Stimulated activated naive B cell treated with anti-CD40 and anti-IgM and Interleukin-4, amounts not matched to agents 10 μg/mL and 1 μg/mL and 100 μg/mL, for 72 hours (primary cell): ENCODE measurements around the gene ABCC5.

Experiments used
- ATAC-seq, 2 donors: fragments of 150-1000 bp; cut with Tn5 transposase; replicated peaks; 2 replicates each; pipeline ENCODE4 v1.10.0; 2021; ENCODE audit warnings: moderate library complexity in 1 of 2
- DNase-seq: peaks from one replicate; pipeline ENCODE4 v3.0.0; 2021
- H3K27ac Mint-ChIP-seq: one replicate; pipeline ENCODE4 v1.8.0; 2022; ENCODE audit warnings: mild to moderate bottlenecking, mixed read lengths
- H3K27me3 Mint-ChIP-seq, 2 donors: one replicate each; pipeline ENCODE4 v1.8.0; 2022; ENCODE audit warnings: mixed read lengths in 2 of 2
- H3K36me3 Mint-ChIP-seq, 2 donors: one replicate each; pipeline ENCODE4 v1.8.0; 2022; ENCODE audit warnings: mixed read lengths in 2 of 2, mild to moderate bottlenecking in 1 of 2
- H3K4me1 Mint-ChIP-seq, 2 donors: one replicate each; pipeline ENCODE4 v1.8.0; 2022; ENCODE audit warnings: mixed read lengths in 2 of 2, mild to moderate bottlenecking in 1 of 2
- H3K4me3 Mint-ChIP-seq, 2 donors: one replicate each; pipeline ENCODE4 v1.8.0; 2022; ENCODE audit warnings: mild to moderate bottlenecking in 2 of 2, mixed read lengths in 2 of 2, moderate library complexity in 1 of 2
- H3K9me3 Mint-ChIP-seq, 2 donors: one replicate each; pipeline ENCODE4 v1.8.0; 2022; ENCODE audit warnings: mixed read lengths in 2 of 2, mild to moderate bottlenecking in 1 of 2

ABCC5 gene

DNA sequence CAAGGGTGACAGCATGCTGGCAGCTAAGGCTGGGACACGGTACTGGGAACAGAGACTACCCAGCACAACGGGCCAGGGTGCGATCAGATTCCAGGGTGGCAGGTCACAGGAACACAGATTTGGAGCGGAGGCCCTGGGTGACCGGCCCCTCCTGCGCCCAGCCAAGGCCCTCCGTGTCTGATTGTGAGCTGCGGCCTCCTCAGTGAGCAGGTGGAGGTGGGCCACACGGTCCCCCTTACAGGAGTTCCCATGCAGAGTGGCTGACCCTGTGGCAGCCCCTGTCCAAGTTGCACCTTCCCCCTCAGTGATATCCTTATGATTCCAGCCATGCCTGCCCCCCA lies 104.1 kb downstream of the ABCC5 start:
- Mint-ChIP-seq H3K36me3 (no peaks in the 10 kb centered on the region), H3K9me3 (no peaks in the 10 kb centered on the region), H3K27ac (no peak overlapping the region), H3K27me3 (peaks cover 7% of the 10 kb centered on the region in 2 donors), H3K4me1 (no peaks in the 10 kb centered on the region), H3K4me3 (no peak overlapping the region)
- DNase-seq (no peak), ATAC-seq (no peak)

DNA sequence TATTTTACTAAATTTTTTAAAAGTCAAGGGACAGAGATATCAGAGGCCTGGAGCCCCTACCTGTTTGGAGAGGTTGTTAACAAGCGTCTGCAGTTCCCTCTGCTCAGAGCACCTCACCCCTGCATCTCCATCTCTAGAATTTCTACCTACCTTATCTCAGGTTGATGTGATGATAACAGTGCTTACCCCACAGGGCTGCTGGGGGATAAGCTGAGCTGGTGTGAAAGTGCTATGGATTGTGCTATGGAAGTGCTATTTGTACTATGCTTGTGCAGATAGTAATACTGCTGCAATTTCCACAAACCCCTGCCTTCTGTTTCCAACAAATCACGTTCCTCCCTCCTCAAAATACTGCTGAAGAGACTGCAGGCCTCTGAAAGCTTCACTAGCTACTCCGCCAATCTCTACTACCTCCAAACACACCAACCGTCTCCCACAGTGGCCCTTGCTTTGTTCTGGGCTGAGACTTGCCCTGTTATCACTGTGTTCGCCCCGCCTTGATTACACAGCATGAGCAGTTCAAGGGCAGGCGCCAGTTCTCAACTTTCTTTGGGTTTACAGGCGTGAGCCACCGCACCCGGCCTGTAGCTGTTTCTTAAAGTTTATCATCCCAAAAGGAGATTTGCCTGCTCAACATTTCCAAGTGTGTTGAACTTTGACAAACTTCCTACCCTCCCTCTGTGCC lies 104.6 kb downstream of the ABCC5 start:
- Mint-ChIP-seq H3K36me3 (no peaks in the 10 kb centered on the region), H3K4me1 (no peaks in the 10 kb centered on the region), H3K27ac (no peak overlapping the region), H3K4me3 (no peak overlapping the region), H3K9me3 (no peaks in the 10 kb centered on the region), H3K27me3 (peaks cover 7% of the 10 kb centered on the region in 2 donors)
- no peak for DNase-seq
- ATAC-seq: no peak

DNA sequence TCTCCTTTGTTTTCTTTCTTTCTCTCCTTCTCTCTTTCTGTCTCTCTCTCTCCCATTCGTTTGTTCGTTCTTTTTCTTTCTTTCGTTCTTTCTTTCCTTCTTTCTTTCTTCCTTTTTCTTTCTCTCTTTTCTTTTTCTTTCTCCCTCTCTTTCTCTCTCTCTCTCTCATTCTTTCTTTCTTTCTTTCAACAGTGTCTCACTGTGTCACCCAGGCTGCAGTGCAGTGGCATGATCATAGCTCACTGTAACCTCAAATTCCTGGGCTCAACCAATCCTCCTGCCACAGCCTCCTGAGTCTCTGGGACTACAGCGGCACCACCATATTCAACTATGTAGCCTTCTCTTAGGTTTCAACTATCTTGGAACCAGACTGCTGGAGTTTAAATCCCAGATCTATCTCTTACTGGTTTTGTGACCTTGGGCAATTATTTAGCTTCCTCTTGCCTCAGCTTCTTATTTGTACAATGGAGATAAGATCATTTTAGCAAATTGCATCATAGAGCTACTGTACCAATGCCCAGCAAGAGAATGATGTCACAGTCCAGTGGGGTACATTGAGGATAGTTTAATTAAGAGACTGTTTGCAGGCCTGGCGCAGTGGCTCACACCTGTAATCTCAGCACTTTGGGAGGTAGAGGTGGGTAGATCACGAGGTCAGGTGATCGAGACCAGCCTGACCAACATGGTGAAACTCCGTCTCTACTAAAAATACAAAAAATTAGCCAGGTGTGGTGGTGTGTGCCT lies 105.7 kb downstream of the ABCC5 start:
- Mint-ChIP-seq H3K36me3 (no peaks in the 10 kb centered on the region), H3K27ac (no peak overlapping the region), H3K27me3 (peaks cover 11 to 12% of the 10 kb centered on the region in 2 donors), H3K4me3 (no peak overlapping the region), H3K9me3 (no peaks in the 10 kb centered on the region), H3K4me1 (no peaks in the 10 kb centered on the region)
- ATAC-seq: no peak
- DNase-seq: no peak

DNA sequence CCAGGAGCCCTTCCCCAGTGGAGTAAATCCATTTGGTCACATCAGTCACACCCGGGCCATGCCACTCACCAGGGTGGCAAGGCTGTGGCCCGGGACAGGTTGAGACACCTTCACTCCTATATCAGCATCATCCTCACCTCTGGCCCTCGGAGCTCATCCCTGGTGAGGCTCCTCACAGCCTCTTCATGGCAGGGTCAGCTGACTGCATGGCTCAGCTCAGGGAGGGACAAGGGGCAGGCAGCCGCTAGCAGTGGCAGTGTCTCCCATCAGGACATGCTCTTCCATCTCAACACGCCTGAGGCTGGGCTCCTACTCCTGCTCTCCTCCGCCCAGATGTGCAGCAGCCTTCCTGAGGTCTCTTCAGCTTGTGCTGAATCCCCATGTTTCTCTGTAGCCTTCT lies 106.6 kb downstream of the ABCC5 start:
- Mint-ChIP-seq H3K27me3 (peaks cover 12 to 18% of the 10 kb centered on the region in 2 donors), H3K4me3 (no peak overlapping the region), H3K4me1 (no peaks in the 10 kb centered on the region), H3K36me3 (no peaks in the 10 kb centered on the region), H3K27ac (no peak overlapping the region), H3K9me3 (no peaks in the 10 kb centered on the region)
- ATAC-seq: no peak
- DNase-seq: no peak

DNA sequence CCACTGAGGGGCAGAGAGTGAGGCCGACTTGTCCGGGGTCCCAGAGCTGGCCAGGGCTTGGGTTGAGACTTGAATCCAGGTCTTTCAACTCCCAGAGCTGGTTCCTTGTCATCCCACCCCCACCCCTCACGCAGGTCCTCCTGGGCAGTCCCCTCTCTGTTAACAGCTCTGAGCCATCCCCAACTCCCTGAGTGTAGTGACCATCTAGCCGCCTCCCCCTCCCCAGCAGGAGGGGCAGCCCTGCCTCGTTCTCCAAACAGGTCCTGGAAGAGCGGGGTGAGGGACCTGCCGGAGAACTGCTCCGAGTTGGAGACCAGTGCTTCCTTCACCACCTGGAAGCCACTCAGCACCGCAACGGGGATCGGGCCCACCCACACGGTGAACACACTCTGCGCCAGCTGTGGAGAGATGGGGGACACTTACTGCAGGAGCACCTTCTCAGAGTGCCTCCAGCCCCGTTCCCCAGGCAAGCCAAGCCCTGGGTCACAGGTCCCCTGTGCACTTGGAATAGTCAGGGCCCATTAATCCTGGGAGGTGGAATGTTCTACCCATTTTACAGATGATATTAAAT lies 108.6 kb downstream of the ABCC5 start:
- ATAC-seq (no peak), DNase-seq (no peak)
- no peaks in the 10 kb centered on the region for H3K36me3 Mint-ChIP-seq
- no peak overlapping the region for H3K4me3 Mint-ChIP-seq
- no peak overlapping the region for H3K27ac Mint-ChIP-seq
- no peaks in the 10 kb centered on the region for H3K4me1 Mint-ChIP-seq
- H3K9me3 Mint-ChIP-seq: no peaks in the 10 kb centered on the region
- peaks cover 12 to 18% of the 10 kb centered on the region in 2 donors for H3K27me3 Mint-ChIP-seq

DNA sequence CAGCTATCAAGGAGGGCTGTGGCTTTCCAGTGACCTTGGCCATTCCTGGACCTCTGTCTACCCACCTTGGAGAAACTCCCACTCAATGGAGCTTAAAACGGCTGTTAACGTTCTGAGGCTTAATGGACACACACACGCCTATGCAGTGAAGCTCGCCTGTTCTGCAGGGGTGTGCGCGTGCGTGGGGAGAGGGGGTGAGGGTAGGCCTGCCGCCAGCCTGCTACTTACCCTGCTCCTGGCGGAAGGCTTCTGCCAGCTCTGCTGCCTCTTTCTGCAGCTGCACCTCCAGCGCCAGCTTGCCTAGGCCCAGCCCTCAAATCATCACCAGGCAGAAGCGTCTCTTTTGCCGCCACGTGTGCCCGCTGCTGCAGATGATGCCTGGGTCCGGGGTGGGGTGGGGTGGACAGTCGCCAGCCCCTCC lies 109.8 kb downstream of the ABCC5 start:
- peaks cover 12 to 18% of the 10 kb centered on the region in 2 donors for H3K27me3 Mint-ChIP-seq
- H3K4me3 Mint-ChIP-seq: no peak overlapping the region
- H3K4me1 Mint-ChIP-seq: no peaks in the 10 kb centered on the region
- H3K27ac Mint-ChIP-seq: no peak overlapping the region
- H3K36me3 Mint-ChIP-seq: no peaks in the 10 kb centered on the region
- H3K9me3 Mint-ChIP-seq: no peaks in the 10 kb centered on the region
- ATAC-seq (no peak), DNase-seq (no peak)

DNA sequence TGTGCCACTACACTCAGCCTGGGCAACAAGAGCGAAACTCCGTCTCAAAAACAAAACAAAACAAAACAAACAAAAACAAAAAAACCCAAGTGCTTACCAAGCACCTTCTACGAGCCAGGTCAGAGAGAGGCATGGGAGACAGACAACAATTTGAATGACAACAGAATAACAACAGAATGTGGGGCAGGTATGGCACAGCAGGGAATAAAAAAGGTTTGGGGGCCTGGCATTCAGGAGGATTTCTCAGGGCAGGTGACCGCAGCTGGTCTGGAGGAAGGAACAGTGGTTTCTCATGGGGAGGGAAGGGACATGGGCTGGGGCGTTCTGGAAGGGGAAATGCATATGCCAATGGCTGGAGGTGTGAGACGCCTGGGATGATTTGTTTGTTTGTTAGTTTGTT lies 110.5 kb downstream of the ABCC5 start:
- H3K4me1 Mint-ChIP-seq: no peaks in the 10 kb centered on the region
- peaks cover 12 to 18% of the 10 kb centered on the region in 2 donors for H3K27me3 Mint-ChIP-seq
- H3K27ac Mint-ChIP-seq: no peak overlapping the region
- DNase-seq (no peak), ATAC-seq (no peak)
- H3K9me3 Mint-ChIP-seq: no peaks in the 10 kb centered on the region
- no peak overlapping the region for H3K4me3 Mint-ChIP-seq
- H3K36me3 Mint-ChIP-seq: no peaks in the 10 kb centered on the region

DNA sequence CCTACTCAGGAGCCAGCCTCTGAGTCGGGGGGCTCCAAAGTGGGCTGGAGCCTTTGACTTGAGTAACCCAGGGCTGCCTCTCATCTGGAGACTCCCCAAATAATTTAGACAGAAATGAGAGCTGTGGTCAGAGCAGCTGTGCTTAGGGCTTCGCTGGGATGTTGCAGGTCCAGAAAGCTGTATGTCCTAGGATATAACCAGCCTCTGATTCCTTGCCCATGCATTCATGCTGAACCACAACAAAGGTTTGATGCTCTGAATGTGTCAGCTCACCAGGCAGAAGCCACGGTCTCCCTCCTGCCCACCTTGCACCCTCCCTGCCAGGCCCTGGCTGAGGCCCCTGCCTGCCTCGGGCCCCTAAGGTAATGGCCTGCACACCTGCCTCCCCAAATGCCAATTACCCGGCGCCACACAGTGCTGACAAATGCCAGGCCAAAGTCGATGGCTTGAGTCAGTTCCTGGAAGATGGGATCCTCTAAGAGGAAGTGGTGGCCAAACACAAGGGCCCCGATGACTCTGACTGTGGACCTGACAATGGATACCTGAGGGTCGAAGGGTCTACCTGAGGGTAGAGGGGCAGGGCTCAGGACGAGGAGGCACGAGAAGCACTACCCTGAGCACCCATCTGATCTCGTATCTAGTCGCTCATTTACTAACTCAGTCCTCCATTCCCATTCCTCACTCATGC lies 111.3 kb downstream of the ABCC5 start:
- no peaks in the 10 kb centered on the region for H3K36me3 Mint-ChIP-seq

DNA sequence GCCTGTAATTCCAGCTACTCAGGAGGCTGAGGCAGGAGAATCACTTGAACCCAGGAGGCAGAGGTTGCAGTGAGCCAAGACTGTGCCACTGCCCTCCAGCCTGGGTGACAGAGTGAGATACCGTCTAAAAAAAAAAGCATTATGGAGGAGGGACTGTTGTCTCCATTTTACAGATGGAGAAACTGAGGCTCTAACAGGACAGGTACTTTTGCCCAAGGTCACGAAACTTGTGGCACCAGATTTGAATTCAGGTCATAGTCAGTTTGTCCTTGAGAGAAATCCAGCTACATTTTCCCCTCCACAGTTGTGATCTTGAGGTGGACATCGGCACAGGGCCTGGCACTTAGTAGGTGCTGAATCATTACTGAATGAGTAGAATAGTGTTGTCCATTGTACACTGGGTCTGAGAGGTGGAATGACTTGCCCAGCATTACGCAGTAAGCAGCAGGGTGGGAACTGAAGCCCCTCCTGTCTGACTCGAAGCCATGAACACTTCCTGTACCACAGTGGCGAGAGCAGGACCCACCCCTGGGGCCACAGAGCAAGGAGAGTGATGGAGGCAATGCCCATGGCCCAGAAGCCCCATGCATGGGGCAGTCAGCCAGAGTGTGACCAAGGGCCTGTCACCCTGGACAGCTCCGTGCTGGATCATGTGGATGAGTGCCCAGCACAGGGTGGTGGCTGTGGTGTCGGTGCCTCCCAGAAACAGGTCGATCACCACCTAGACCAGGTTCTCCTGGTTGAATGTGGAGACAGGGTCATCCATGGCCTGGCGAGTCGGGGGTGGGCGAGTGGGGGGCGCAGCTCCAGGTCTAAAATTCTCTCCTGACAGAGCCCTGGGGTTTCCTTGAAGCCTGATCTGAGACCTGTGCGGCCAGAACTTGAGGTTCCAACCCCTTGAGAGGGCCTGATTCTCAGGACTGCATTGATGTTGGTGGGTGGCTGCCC lies 112.6 kb downstream of the ABCC5 start:
- Mint-ChIP-seq H3K27me3 (peaks cover 18 to 29% of the 10 kb centered on the region in 2 donors), H3K4me1 (no peaks in the 10 kb centered on the region), H3K4me3 (no peak overlapping the region), H3K9me3 (peaks cover 0 to 4% of the 10 kb centered on the region in 2 donors), H3K36me3 (peaks cover 0 to 3% of the 10 kb centered on the region in 2 donors), H3K27ac (no peak overlapping the region)
- ATAC-seq: no peak
- no peak for DNase-seq

More for the DNA sequence above, 111.3 kb downstream of the ABCC5 start:
- no peaks in the 10 kb centered on the region for H3K9me3 Mint-ChIP-seq
- ATAC-seq: no peak
- peaks cover 15 to 16% of the 10 kb centered on the region in 2 donors for H3K27me3 Mint-ChIP-seq
- no peaks in the 10 kb centered on the region for H3K4me1 Mint-ChIP-seq
- DNase-seq: no peak
- H3K27ac Mint-ChIP-seq: no peak overlapping the region
- H3K4me3 Mint-ChIP-seq: no peak overlapping the region

DNA sequence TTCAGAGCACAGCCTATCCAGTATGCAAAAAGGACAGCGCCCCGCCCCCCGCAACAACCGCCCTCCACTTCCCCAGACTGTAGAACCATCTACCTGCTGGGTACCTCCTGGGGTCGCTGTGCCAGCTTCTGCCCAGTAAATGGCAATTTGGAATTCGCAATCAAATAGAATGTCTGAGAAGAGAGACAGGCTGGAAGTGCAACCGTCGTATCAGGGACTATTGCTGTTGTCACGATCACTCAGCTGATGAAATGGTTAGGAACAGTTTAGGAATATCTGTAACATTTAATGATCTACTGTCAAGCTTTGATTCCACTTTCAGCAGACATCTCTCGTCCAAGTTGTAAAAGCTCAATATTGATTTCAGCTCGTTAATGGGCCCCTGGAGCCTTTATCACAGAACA lies 119.7 kb downstream of the ABCC5 start:
- ATAC-seq: peak in 1 of 2 donors; percentile 41
- H3K4me3 Mint-ChIP-seq: no peak overlapping the region
- peaks cover 0 to 4% of the 10 kb centered on the region in 2 donors for H3K36me3 Mint-ChIP-seq
- no peak for DNase-seq
- peaks cover 2 to 5% of the 10 kb centered on the region in 2 donors for H3K9me3 Mint-ChIP-seq
- peaks cover 23 to 25% of the 10 kb centered on the region in 2 donors for H3K27me3 Mint-ChIP-seq
- H3K27ac Mint-ChIP-seq: no peak overlapping the region
- peaks cover 6 to 14% of the 10 kb centered on the region in 2 donors for H3K4me1 Mint-ChIP-seq

DNA sequence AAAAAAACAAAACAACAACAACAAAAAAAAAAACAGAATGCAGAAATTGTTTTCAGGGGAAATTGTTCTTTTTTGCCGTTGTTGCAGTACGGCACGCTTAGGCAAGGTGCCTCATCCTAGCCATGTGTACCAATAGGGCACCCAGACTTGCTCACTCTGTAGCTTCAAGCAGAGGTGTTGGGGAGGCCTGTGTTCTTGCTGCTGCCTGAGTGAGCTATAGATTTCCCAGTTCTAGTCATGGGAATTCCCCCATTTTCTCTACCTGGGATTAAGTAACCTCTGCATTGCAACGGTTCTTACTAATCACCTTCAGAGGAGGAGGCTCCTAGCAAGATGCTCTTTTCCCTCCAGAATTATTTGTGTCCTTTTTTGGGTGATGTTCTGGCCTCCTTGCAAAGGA lies 120.1 kb downstream of the ABCC5 start:
- Mint-ChIP-seq H3K9me3 (peaks cover 2 to 5% of the 10 kb centered on the region in 2 donors), H3K27ac (peak overlapping the region; percentile 69), H3K4me3 (no peak overlapping the region), H3K4me1 (peaks cover 6 to 14% of the 10 kb centered on the region in 2 donors), H3K27me3 (peaks cover 23 to 30% of the 10 kb centered on the region in 2 donors), H3K36me3 (peaks cover 0 to 4% of the 10 kb centered on the region in 2 donors)
- no peak for DNase-seq
- peak in 1 of 2 donors; percentile 52 for ATAC-seq

DNA sequence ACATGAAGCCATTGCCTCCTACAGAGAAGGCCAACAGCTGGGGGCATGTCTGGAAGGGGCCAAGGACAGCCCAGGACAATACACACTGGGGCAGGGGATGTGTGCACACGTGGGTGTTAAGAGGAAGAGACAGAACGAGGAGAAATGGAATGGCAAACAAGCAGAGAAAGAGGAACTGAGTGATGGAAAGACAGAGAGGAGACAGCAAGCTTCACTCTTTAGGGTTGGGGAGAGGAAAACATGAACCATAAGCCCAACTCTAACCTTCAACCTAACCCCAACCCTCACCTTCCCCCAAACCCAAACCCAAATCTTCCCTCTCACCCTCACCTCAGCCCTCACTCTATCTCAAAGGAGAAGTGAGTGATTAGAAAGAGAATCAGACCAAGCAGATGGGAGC lies 121.1 kb downstream of the ABCC5 start:
- H3K27me3 Mint-ChIP-seq: peaks cover 20 to 30% of the 10 kb centered on the region in 2 donors
- ATAC-seq (peak; percentile 57 to 63), DNase-seq (no peak)
- peaks cover 0 to 4% of the 10 kb centered on the region in 2 donors for H3K36me3 Mint-ChIP-seq
- no peak overlapping the region for H3K27ac Mint-ChIP-seq
- H3K4me3 Mint-ChIP-seq: no peak overlapping the region
- H3K4me1 Mint-ChIP-seq: peaks cover 6 to 14% of the 10 kb centered on the region in 2 donors
- H3K9me3 Mint-ChIP-seq: peaks cover 2 to 5% of the 10 kb centered on the region in 2 donors

DNA sequence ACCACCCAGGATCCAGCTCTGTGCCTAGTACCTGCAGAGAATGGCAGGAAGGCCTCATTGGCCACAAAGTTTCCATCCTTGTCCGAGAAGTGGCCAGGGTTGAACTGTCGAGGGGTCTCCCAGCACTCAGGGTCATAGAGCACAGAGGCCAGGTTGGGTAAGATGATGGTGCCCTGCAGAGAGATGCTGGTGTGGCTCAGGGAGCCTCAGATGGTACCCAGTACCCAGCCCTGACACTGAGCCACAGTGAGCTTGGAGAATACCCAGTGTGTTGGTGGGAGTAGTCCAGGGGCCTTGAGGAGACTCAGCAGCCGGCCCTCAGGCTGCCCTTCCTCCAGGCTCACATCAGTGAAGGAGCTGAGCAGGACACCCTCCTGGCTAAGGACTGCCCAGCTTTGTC lies 121.5 kb downstream of the ABCC5 start:
- H3K4me3 Mint-ChIP-seq: no peak overlapping the region
- H3K27me3 Mint-ChIP-seq: peaks cover 16 to 25% of the 10 kb centered on the region in 2 donors
- H3K9me3 Mint-ChIP-seq: peaks cover 2 to 5% of the 10 kb centered on the region in 2 donors
- no peak for DNase-seq
- no peak overlapping the region for H3K27ac Mint-ChIP-seq
- ATAC-seq: peak; percentile 9 to 33
- peaks cover 6 to 14% of the 10 kb centered on the region in 2 donors for H3K4me1 Mint-ChIP-seq
- peaks cover 0 to 4% of the 10 kb centered on the region in 2 donors for H3K36me3 Mint-ChIP-seq
